HG03575 (cell line): ENCODE data around the gene WDR18.

Experiments used
- ATAC-seq: cut with Tn5 transposase; IDR thresholded peaks from one replicate; pipeline ENCODE4 v1.9.1; 2021; ENCODE audit not compliant: unreplicated experiment, insufficient number of reproducible peaks, low FRiP score; ENCODE audit errors: extremely low read depth

WDR18 gene

GRCh38 chr19:1027650-1028061, 43.5 kb downstream of the WDR18 start:
- no peak for ATAC-seq

GRCh38 chr19:1028062-1028926, 44.1 kb downstream of the WDR18 start:
- ATAC-seq = no peak

GRCh38 chr19:1032264-1032867, 48.2 kb downstream of the WDR18 start:
- no peak for ATAC-seq

- ATAC-seq = no peak
Observed at GRCh38 chr19:1035998-1036621, 52.0 kb downstream of the WDR18 start.

- ATAC-seq = no peak
Observed at GRCh38 chr19:1037621-1038064, 53.5 kb downstream of the WDR18 start.

GRCh38 chr19:1038978-1039645, 55.0 kb downstream of the WDR18 start:
- no peak for ATAC-seq

GRCh38 chr19:1039646-1040475, 55.7 kb downstream of the WDR18 start, which contains the start of gene ABCA7:
Gene ABCA7, plus strand, starts transcription at chr19:1040107. Its CDS starts 1,255 bp downstream, at chr19:1041362.
- ATAC-seq = no peak

GRCh38 chr19:1040476-1041271, 56.5 kb downstream of the WDR18 start:
- ATAC-seq = no peak

- ATAC-seq = no peak
Observed at GRCh38 chr19:1041272-1041834, 57.2 kb downstream of the WDR18 start.

- ATAC-seq = no peak
Observed at GRCh38 chr19:1041835-1042685, 57.9 kb downstream of the WDR18 start.

GRCh38 chr19:1042689-1043511, 58.8 kb downstream of the WDR18 start:
- ATAC-seq = no peak
